GM21786 (cell line): ENCODE measurements around the gene AFMID.
"Not testable (repeated sequence)": the region's sequence is repeated elsewhere in the genome, so short reads cannot be mapped to it uniquely, and the experiment has no call there.

Source experiments
- ATAC-seq: cut with Tn5 transposase; IDR thresholded peaks from one replicate; pipeline ENCODE4 v1.9.1; 2021; ENCODE audit not compliant: unreplicated experiment

The AFMID gene

DNA sequence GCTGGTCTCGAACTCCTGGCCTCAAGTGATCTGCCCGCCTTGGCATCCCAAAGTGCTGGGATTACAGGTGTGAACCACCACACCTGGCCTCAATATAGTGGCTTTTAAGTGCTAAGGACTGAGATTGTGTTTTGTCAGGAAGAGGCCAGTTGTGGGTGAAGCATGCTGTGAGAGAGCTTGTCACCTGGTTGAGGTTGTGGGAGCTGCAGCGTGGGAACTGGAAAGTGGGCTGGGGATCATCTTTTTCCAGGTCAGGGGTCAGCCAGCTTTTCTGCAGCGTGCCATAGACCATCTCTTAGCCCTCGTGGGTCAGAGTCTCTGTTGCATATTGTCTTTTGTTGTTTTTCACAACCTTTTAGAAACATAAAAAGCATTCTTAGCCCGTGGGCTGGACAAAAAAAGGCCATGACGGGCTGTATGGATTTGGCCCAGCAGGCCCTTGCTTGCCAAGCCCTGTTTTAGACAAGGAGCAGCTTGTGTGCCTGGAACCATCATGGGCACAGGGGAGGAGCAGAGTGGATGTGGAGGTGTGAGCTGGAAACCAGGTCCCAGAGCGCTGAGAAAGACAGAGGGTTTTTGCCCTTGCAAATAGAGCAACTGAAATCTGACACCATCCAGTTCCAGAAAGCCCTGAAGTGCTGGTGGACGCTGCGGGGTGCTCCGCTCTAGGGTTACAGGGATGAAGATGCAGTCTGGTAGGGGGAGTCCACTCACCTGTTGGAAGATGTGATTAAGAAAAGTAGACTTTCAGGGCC, 32.4 kb downstream of the AFMID start:
- ATAC-seq, result no peak

DNA sequence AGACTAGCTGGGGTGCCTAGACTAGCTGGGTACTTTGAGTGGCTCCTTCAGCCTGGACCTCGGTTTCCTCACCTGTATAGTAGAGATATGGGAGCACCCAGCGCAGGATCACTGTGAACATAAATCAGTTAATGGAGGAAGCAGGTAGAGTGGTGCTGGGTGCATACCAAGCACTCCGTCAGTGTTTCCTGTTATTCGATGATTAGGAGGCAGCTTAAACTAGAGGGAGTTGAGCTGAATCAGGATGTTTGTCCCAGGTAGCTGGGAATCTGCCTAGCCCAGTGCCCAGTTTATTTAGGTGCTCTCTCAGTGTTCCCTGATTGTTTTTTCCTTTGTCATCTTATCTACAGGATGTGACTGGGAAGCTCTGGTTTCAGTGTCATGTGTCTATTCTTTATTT, 35.9 kb downstream of the AFMID start:
- ATAC-seq, result no peak

DNA sequence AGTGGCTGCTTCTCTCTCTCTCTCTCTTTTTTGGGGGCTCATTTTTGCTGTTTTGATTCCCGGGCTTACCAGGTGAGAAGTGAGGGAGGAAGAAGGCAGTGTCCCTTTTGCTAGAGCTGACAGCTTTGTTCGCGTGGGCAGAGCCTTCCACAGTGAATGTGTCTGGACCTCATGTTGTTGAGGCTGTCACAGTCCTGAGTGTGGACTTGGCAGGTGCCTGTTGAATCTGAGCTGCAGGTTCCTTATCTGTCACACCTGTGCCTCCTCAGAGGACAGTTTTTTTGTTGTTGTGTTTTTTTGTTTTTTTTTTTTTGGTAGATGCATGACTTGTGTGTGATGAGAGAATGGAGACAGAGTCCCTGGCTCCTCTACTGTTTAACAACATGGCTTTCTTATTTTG, 36.6 kb downstream of the AFMID start:
- no peak for ATAC-seq

DNA sequence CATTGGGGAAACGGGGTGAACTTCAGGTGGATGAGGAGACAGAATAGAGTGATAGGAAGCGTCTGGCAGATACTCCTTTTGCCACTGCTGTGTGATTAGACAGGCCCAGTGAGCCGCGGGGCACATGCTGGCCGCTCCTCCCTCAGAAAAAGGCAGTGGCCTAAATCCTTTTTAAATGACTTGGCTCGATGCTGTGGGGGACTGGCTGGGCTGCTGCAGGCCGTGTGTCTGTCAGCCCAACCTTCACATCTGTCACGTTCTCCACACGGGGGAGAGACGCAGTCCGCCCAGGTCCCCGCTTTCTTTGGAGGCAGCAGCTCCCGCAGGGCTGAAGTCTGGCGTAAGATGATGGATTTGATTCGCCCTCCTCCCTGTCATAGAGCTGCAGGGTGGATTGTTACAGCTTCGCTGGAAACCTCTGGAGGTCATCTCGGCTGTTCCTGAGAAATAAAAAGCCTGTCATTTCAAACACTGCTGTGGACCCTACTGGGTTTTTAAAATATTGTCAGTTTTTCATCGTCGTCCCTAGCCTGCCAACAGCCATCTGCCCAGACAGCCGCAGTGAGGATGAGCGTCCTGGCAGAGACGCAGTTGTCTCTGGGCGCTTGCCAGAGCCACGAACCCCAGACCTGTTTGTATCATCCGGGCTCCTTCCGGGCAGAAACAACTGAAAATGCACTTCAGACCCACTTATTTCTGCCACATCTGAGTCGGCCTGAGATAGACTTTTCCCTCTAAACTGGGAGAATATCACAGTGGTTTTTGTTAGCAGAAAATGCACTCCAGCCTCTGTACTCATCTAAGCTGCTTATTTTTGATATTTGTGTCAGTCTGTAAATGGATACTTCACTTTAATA, 37.3 kb downstream of the AFMID start:
- no peak for ATAC-seq

DNA sequence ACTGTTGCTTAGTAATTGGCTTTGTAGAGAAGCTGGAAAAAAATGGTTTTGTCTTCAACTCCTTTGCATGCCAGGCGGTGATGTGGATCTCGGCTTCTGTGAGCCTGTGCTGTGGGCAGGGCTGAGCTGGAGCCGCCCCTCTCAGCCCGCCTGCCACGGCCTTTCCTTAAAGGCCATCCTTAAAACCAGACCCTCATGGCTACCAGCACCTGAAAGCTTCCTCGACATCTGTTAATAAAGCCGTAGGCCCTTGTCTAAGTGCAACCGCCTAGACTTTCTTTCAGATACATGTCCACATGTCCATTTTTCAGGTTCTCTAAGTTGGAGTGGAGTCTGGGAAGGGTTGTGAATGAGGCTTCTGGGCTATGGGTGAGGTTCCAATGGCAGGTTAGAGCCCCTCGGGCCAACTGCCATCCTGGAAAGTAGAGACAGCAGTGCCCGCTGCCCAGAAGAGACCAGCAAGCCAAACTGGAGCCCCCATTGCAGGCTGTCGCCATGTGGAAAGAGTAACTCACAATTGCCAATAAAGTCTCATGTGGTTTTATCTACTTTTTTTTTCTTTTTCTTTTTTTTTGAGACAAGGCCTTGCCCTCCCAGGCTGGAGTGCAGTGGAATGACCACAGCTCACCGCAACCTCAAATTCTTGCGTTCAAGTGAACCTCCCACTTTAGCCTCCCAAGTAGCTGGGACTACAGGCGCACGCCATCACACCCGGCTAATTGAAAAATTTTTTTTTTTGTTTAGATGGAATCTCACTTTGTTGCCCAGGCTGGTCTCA, 38.1 kb downstream of the AFMID start:
- no peak for ATAC-seq

DNA sequence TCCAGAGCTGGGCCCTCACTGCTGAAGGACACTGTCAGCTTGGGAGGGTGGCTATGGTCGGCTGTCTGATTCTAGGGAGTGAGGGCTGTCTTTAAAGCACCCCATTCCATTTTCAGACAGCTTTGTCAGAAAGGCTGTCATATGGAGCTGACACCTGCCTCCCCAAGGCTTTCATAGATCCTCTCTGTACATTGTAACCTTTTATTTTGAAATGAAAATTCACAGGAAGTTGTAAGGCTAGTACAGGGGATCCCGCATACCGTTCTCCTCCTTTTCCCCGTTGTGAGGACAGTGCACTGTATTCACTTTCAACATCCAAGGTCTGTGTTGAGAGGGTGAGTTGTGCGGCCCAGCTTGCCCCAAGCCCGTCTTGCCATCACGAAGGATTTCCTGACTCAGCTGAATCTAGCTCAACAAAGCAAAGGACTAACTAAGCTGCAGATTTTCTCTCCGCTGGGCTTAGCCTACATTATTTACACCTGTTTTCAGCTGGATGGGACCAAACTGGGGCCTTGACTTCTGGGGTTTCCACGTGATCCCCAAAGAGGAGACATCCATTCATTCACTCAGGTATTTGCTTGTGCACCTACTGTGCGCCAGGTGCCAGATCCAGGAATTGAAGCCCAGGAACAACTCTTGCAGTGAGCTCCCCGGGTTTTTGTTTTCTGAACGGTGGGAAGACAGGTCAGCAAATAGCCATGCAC, 39.0 kb downstream of the AFMID start:
- no peak for ATAC-seq

DNA sequence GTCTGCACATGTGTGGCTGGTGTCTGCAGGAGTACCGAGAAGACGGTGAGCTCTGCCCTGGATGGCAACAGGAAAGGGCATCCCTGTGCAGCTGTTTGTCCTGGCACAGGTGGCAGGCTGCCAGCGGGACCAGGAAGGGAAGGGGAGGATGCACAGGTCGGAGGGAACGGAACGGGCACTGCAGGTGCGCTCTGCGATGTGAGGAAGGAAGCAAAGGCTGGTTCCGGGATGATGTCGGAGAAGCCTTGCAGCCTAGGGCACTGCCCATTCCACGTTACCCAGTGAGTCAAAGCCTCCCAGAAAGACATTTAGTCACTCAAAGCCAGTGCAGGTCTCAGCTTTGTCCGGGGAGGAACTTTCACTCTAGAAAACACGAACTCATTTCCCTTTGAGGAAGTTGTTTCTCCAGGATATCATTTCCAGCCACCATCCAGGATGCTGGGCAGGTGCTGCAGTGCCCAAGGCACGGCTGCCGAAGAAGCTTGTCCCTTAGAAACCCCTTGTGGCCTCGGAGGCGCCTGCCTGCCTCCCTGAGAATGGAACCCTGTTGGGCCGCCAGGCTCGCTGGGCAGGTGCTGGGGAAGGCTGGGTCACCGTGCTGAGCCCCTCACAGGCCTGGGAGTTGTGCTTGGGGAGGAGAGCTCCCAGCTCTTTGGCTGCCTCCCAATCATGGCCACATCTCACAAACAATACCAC, 39.7 kb downstream of the AFMID start:
- no peak for ATAC-seq

DNA sequence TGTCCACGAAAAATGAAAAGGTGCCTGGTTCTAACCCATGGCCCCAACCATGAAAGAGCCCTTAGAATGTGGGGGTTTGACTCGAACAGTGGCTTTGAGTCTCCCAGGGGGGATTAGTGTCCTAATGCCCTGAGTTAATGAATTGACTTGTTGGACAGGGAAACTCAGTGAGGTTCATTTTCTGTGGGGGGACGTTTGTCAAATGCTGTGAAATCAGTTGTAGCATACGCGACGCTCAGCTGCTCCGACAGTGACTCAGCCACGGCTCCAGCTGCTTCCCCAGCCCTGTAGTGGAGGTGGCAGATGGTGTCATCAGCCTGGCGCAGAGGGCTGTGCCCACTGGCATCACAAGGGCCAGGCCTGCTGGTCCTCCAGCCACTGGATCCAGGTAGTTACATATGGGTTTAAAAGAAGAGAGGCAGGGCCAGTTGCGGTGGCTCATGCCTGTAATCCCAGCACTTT, 40.3 kb downstream of the AFMID start:
- ATAC-seq, result no peak

DNA sequence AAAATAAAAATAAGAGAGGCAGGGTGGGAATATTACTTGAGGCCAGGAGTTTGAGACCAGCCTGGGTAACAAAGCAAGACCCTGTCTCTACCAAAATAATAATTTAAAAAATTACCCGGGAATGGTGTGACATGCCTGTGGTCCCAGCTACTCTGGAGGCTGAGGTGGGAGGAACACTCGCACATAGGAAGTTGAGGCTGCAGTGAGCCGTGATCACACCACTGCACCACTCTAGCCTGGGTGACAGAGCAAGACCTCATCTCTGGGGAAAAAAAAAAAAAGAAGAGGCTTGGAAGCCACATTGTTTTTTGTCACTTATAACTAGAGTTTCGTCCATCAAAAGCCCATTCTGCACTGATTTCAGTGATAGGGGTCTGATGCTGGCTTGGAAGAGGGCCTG, 41.0 kb downstream of the AFMID start:
- no peak for ATAC-seq

DNA sequence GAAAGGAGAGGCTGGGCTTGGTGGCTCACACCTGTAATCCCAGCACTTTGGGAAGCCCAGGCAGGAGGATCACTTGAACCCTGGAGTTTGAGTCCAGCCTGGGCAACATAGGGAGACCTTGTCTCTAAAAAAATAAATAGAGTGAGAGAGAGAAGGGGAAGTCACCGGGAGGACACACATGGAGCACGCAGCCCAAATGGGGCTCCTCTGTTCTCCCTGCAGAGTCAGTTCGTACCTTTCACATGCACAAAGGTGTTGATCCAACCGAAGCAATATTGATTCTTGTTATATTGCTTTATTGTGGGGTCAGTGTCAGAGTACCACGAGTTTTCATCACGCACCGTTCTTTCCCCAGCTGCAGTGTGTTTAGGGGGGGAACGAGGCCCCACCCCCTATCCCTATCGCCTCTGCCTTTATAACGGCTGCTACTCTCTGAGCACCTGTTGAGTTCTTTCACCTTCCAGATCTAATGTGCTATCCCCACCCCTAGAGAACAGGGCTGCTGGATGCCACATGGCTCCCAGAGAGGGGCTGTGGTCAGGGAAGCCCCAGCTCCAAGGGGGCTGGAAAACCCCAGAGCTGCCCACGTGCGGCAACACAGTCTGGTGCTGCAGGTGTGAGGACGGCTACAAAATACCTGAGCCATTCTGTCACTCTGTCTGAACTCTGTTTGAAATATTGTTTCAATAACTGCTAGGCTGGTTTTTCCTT, 43.2 kb downstream of the AFMID start:
- no peak for ATAC-seq

DNA sequence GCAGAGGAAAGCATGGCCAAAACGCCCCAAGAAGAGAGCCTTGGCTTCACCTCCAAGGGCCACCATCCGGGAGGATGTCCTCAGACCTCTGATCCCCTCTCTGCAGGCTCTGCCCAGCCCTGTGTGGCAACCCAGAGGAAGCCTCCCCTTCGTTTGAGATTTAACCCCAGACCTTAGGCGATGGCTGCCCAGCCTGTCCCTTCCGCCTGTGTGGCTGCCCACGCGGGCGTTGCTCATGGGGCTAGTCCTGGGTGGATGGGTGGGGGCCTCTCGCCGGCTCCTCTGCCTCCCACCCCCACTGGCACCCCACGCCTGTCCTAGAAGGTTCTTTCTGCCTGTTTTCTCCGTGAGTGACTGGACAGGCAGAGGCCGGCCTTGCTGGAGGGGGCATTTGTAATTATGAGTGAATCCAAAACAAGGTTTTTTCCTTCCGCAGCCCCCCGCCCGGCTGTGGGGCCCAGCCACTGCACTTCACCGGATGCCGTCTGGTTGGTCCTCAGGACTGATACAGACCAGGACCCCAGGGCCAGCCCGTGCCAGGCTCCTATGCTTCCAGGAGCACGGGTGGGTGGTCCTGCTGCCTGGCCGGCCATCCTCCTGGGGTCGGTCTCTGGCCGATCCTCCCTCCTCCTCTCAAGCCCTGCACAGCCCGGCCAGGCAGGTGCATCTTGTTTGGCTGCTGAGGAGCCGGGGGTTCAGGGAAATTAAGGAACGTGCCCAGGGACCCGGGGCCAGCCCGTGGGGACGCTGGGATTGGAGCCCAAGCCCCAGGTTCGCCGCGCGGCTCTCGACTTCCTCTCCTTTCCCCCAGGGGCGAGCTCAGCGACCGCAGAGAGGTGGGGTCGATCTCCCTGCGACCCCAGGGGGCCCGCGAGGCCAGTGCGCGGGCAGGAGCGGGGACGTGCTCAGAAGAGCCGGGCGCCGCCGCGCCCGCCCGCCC, 44.1 kb downstream of the AFMID start, which contains the start of gene TMEM235:
Gene TMEM235 (plus strand): TSS at position 636 of the 940 bp plus-strand sequence. CDS start 393 bp downstream, outside the sequence.
- ATAC-seq, result no peak

DNA sequence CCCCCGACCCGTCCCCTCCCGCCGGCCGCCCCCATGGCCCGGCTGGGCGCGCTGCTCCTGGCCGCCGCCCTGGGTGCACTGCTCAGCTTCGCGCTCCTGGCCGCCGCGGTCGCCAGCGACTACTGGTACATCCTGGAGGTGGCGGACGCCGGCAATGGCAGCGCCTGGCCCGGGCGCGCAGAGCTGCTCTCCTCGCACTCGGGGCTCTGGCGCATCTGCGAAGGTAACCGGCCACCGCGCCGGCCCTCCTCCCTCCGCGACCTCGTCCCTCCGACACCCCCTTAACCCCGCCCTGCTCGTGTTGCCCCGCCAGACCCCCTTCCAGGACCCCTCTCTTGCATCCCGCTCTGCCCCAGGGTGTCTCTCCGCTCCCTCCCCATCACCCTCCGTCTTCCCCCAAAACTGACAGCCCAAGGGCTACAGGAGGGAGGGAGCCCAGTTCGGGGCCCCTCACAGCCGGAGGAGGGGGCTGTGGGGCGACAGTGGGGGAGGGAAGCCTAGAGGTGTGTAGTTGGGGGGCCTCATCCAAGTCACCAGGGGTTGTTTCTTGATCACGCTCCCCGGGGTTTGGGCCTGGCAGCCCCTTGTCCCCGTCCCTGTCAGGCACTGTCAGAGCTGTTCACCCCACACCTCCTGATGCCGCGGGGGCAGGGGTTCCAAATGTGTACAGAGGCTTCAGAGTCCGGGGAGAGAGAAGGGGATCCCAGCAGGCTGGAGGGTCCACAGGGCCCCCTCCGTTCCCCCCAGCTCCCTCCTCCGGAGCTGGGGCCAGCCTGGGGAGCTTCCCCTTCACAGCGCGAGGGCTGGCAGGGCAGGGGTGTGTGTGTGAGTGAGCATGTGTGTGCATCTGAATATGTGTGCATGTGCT, 45.1 kb downstream of the AFMID start:
- no peak for ATAC-seq

DNA sequence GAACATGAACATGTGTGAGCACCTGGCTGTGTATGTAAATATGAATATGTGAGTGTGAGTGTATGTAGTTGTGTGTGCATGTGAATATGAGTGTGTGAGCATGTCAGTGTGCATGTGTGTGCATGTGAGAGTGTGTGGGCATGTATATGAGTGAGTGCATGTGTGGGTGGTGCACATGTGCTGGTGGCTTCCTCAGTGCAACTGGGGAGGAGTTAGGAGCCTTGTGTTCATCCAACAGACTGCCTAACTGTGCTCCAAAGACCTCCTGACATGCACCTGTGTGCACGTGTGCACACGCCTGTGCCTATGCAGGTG, 45.7 kb downstream of the AFMID start:
- no peak for ATAC-seq

DNA sequence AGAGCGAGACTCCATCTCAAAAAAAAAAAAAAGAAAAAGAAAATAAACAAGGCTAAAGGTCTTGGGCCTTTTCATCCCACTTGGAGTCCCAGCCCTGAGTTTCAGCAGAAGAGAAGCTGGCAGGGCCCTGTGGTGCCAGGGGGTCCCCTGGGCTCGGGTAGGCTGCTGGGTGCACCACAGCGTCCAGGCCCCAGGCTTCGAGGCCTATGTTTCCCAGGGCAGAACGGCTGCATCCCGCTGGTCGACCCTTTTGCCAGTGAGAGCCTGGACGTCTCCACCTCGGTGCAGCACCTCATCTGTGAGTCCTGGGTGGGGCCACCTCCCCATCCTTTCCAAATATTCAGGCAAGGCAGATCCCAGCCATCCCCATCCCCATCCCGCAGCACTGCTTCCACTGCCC, 46.5 kb downstream of the AFMID start:
- no peak for ATAC-seq

DNA sequence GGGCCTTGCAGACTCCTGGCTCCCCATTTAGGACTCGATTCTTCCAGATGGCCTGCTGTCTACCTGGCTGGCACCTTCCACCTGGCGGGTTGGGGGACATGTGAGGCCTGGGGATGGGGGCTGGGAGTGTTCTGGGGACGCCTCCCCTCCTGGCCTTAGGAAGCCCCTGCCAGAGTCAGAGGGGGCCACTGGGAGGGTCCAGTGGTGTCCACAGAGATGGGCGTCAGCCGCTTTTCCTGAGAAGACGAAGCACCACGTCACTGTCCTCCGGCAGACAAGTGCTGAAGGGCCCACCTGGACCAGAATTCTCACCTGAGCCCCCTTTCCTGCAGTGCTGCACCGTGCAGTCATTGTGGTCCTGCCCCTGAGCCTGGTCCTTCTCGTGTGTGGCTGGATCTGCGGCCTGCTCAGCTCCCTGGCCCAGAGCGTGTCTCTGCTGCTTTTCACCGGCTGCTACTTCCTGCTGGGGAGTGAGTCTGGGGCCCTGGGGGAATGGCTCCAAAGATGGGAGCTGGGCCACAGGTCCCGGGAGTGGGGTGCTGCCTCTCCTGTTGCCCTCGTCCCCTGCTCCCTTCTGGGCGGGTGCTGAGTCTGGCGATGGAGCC, 47.2 kb downstream of the AFMID start:
- ATAC-seq, result no peak

DNA sequence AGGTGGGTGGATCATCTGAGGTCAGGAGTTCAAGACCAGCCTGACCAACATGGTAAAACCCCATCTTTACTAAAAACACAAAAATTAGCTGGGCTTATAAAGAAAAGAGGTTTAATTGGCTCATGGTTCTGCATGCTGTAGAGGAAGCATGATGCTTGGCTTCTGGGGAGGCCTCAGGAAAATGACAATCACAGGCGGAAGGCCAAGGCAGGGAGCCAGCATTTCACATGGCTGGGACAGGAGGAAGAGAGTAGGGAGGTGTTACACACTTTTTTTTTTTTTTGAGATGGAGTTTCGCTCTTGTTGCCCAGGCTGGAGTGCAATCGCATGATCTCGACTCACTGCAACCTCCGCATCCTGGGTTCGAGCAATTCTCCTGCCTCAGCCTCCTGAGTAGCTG, 47.9 kb downstream of the AFMID start:
- ATAC-seq, result not testable (repeated sequence)

DNA sequence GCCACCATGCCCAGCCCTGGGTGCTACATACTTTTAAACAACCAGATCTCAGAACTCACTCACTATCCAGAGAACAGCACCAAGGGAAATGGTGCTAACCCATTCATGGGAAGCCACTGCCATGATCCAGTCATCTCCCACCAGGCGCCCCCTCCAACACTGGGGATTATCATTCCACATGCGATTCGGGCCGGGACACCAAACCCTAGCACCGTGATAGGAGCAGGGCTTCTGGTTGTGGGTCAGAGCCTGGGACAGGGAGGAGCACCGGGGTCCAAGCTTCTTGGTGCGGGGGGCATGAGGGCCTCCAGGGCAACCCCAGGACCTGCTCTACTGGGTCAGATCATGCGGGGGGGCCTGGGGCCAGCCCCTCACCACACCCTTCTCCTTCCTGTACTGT, 48.7 kb downstream of the AFMID start:
- no peak for ATAC-seq
